ENCODE data around the gene MRGPRX2. TPM values are rescaled to one million over a fixed set of nuclear protein-coding genes. Genes with fewer than 3 reads are reported as not detected.

MRGPRX2 gene
- total and polyA plus RNA-seq, 2 of the 13 experiments (the other 11 are each of a cell fraction or from before 2014, with no cell fraction given), result not detected

DNA sequence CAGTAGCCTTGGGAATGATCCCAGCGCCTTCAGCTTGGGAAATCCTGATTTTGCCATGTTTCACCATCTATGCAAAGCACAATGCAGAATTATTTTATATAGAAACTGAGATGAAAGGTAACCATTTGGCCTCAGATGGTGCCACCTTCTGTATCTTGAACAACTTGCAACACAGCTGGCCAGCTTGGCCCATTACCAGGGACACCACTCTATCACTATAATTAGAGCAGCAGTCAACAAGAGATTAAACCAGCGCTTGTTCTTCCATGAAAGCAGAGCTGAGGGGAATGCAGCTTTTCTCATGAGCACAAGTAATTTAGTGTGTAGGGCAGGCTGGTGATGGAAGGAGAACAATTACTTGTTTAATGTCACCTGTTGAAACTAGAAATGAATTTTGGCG is 49.8 kb upstream of the MRGPRX2 start:
- Histone ChIP-seq H3K4me1 (ENCODE audit: insufficient read depth, low read length) (no peaks in the 10 kb centered on the region), H3K36me3 (replicated peaks in 1 of 2; ENCODE audit: control insufficient read depth in 1 of 2, insufficient read depth in 2 of 2, low read length in 2 of 2) (no peaks in the 10 kb centered on the region), H3K27me3 (ENCODE audit: control insufficient read depth in 1 of 2, insufficient read depth in 2 of 2, low read length in 2 of 2) (peaks cover 0 to 26% of the 10 kb centered on the region in 2 experiments; a peak in 3 of 5 replicates), H4K20me1 (ENCODE audit: insufficient read depth, low read length) (no peaks in the 10 kb centered on the region), H3K27ac (ENCODE audit: extremely low read length, insufficient read depth, low read length) (no peak overlapping the region), H3K9ac (ENCODE audit: insufficient read depth, low read depth, low read length) (no peak overlapping the region), H2AFZ (ENCODE audit: low read length) (no peak overlapping the region), H3K9me3 (ENCODE audit: low read length) (no peaks in the 10 kb centered on the region), H3K79me2 (ENCODE audit: insufficient read depth, low read length) (no peaks in the 10 kb centered on the region), H3K4me2 (ENCODE audit: low read depth, low read length) (no peak overlapping the region), H3K4me3 (replicated peaks in 1 of 3; ENCODE audit: insufficient read depth in 1 of 3, low read depth in 2 of 3, low read length in 3 of 3) (no peak overlapping the region)
- TF ChIP-seq JARID2 (CRISPR knock-in tag; IDR thresholded peaks at IDR 0.05; ENCODE audit: insufficient replicate concordance), result no peak
- TF ChIP-seq ZNF530 (CRISPR knock-in tag; IDR thresholded peaks at IDR 0.05; ENCODE audit: low read depth), result no peak
- TF ChIP-seq, protein P1, sequence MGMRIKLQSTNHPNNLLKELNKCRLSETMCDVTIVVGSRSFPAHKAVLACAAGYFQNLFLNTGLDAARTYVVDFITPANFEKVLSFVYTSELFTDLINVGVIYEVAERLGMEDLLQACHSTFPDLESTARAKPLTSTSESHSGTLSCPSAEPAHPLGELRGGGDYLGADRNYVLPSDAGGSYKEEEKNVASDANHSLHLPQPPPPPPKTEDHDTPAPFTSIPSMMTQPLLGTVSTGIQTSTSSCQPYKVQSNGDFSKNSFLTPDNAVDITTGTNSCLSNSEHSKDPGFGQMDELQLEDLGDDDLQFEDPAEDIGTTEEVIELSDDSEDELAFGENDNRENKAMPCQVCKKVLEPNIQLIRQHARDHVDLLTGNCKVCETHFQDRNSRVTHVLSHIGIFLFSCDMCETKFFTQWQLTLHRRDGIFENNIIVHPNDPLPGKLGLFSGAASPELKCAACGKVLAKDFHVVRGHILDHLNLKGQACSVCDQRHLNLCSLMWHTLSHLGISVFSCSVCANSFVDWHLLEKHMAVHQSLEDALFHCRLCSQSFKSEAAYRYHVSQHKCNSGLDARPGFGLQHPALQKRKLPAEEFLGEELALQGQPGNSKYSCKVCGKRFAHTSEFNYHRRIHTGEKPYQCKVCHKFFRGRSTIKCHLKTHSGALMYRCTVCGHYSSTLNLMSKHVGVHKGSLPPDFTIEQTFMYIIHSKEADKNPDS (CRISPR knock-in tag; IDR thresholded peaks at IDR 0.05), result no peak
- TF ChIP-seq, protein P2, sequence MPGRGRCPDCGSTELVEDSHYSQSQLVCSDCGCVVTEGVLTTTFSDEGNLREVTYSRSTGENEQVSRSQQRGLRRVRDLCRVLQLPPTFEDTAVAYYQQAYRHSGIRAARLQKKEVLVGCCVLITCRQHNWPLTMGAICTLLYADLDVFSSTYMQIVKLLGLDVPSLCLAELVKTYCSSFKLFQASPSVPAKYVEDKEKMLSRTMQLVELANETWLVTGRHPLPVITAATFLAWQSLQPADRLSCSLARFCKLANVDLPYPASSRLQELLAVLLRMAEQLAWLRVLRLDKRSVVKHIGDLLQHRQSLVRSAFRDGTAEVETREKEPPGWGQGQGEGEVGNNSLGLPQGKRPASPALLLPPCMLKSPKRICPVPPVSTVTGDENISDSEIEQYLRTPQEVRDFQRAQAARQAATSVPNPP (CRISPR knock-in tag; IDR thresholded peaks at IDR 0.05), result no peak
- no peak for TF ChIP-seq CBX5 (CRISPR knock-in tag; IDR thresholded peaks at IDR 0.05; ENCODE audit: borderline replicate concordance)
- no peak for TF ChIP-seq HDAC2 (CRISPR knock-in tag; IDR thresholded peaks at IDR 0.05)
- no peak for TF ChIP-seq HNF4A (CRISPR knock-in tag; IDR thresholded peaks at IDR 0.05)
- no peak for TF ChIP-seq ZNF335 (CRISPR knock-in tag; IDR thresholded peaks at IDR 0.05)
- no peak for TF ChIP-seq SMYD3 (CRISPR knock-in tag; IDR thresholded peaks at IDR 0.05)
- TF ChIP-seq HNF4G (IDR thresholded peaks at IDR 0.05; ENCODE audit: borderline replicate concordance, low read depth, low read length), result no peak
- TF ChIP-seq HNF4G (CRISPR knock-in tag; IDR thresholded peaks at IDR 0.05; ENCODE audit: borderline replicate concordance, low read depth), result no peak
- no peak for TF ChIP-seq TSC22D2 (CRISPR knock-in tag; IDR thresholded peaks at IDR 0.05; ENCODE audit: borderline replicate concordance)
- TF ChIP-seq CC2D1A (CRISPR knock-in tag; IDR thresholded peaks at IDR 0.05), result no peak
- TF ChIP-seq ZNF644 (CRISPR knock-in tag; IDR thresholded peaks at IDR 0.05; ENCODE audit: low read depth), result no peak
- TF ChIP-seq, protein P3, sequence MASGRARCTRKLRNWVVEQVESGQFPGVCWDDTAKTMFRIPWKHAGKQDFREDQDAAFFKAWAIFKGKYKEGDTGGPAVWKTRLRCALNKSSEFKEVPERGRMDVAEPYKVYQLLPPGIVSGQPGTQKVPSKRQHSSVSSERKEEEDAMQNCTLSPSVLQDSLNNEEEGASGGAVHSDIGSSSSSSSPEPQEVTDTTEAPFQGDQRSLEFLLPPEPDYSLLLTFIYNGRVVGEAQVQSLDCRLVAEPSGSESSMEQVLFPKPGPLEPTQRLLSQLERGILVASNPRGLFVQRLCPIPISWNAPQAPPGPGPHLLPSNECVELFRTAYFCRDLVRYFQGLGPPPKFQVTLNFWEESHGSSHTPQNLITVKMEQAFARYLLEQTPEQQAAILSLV (CRISPR knock-in tag; IDR thresholded peaks at IDR 0.05; ENCODE audit: borderline replicate concordance), result no peak
- no peak for TF ChIP-seq FIP1L1 (IDR thresholded peaks at IDR 0.05; ENCODE audit: borderline replicate concordance, insufficient read depth, low read depth, low read length)
- no peak for TF ChIP-seq MIER3 (CRISPR knock-in tag; IDR thresholded peaks at IDR 0.05; ENCODE audit: borderline replicate concordance)
- TF ChIP-seq ZNF230 (CRISPR knock-in tag; IDR thresholded peaks at IDR 0.05), result no peak
- ATAC-seq (no peak), FAIRE-seq (no peak), DNase-seq (ENCODE audit: low spot score) (no peak)
- BruUV-seq (replicated peaks), result no TSS peak
- in situ Hi-C loops (cut with HindIII; ENCODE audit: extremely low pct_ligation_motif_present, low pct_unique_long_range_greater_than_20kb), result no loop called here
- intact Hi-C loops (cut with micrococcal nuclease; ENCODE audit: unreplicated experiment), result no loop called here
- WGBS (ENCODE audit: low lambda C conversion rate), result 0% methylated on average over 3 of the region's 3 CpGs
- ChIA-PET POLR2A (no interaction called here), CTCF (ENCODE audit: low intra/inter-chr PET ratio, low total read pairs) (no interaction called here)
